Bronchial epithelial cell (primary cell): ENCODE results near the gene GAA. TPM values are rescaled to one million over a fixed set of nuclear protein-coding genes. Genes with fewer than 3 reads are reported as not detected.

Source experiments
- DNase-seq: peaks from one replicate; pipeline ENCODE4 v3.0.0-alpha.2; 2010; ENCODE audit warnings: low read depth
- FAIRE-seq: peaks from 2 replicates; lab custom pipeline; 2011; peaks lifted over from hg19 to GRCh38; lab: Jason Lieb, UNC
- H3K27me3 ChIP-seq: 2 replicates; pipeline ENCODE4 v1.5.1; 2011; ENCODE audit warnings: low read length; ENCODE audit not compliant: control insufficient read depth, insufficient read depth
- H3K36me3 ChIP-seq: 2 replicates; pipeline ENCODE4 v1.5.1; 2011; ENCODE audit warnings: low read length; ENCODE audit not compliant: control insufficient read depth, insufficient read depth
- H3K4me3 ChIP-seq: 2 replicates; pipeline ENCODE4 v1.5.1; 2011; ENCODE audit warnings: mild to moderate bottlenecking, low read depth, low read length, control low read depth
- CTCF ChIP-seq: IDR thresholded peaks from 2 replicates; pipeline ENCODE4 v1.5.1; 2011; ENCODE audit warnings: mild to moderate bottlenecking, moderate library complexity, low read length, control low read depth, inconsistent platforms; ENCODE audit not compliant: insufficient read depth, severe bottlenecking
- total RNA-seq: library from RNA; depleted of rRNA; stranded (reverse); fragments of >200 nt; gene quantifications from 2 replicates; pipeline ENCODE4 v1.2.1, GENCODE V29; 2014

Gene GAA
- total RNA-seq, 1 donor from 2014 or later: 21.1 TPM

DNA sequence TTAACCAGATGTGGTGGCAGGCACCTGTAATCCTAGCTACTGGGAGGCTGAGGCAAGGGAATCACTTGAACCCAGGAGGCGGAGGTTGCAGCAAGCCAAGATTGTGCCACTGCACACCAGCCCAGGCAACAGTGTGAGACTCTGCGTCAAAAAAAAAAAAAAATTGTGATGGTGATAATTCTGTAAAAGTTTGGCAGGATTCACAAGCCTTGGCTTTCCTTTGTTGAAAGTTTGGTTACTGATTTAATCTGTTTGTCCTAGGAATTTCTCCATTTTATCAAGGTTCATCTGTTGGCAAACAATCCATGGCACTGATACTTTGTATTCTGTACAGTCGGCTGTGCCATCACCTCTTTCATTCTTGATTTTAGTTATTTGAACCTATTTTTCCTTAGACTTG lies 29.6 kb downstream of the GAA start:
- no peak overlapping the region for H3K4me3 ChIP-seq
- FAIRE-seq: no peak

DNA sequence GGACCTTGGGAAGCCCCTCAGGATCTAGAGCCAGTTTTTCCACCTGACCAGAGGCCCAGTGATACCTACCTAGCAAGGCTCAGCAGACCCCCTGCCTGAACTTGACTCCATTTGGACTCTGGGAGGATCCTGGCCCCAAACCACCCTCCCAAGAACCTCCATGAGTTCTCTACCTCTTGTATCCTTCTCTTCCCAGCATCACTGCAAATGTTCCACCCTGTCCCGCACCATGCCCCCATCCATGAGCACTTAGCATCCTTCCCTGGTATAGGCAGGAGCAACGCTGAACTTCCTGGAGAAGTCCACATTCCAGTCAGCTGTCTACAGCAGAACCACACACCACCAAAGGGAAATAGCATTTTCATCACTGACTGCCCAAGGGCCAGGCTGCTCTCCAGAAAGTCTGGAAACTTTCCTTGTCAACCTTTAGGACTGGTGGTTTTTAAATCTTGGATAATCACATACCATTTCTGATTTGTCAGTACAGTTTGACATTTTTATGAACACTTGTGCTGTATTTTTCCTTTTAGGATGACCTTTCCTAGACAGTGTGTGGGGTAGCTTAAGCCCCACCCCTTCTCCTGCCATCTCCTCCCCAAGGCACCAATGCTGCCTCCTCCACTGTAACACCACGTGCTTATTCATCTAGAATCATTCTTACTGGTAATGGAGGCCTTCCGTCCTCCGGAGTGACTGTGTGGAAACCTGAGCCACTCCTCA lies 31.7 kb downstream of the GAA start:
- FAIRE-seq: no peak
- no peak for DNase-seq

More for the DNA sequence above, 29.6 kb downstream of the GAA start:
- H3K27me3 ChIP-seq: no peaks in the 10 kb centered on the region
- peaks cover 4% of the 10 kb centered on the region for H3K36me3 ChIP-seq
- no peak for DNase-seq
- no peak for TF ChIP-seq CTCF

DNA sequence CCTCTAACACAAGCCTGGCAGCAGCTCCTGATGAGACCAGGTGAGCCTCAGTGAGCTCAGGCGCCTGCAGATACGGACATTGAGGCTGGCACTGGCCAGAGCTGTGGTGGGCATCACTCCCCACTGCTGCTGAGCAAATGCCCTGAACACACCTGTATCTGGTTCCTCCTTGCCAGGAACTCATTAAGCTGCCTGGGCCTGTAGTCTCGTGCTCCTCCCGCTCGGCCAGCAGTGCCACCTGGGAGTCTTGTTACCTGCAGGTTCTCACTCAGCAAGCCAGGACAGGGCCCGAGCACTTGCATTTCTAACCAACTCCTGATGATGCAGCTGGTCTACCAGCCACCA lies 32.2 kb downstream of the GAA start:
- FAIRE-seq (no peak), DNase-seq (peak; percentile 28)
- Histone ChIP-seq H3K36me3 (peaks cover 20% of the 10 kb centered on the region), H3K4me3 (no peak overlapping the region), H3K27me3 (no peaks in the 10 kb centered on the region)
- no peak for TF ChIP-seq CTCF

More for the DNA sequence above, 31.7 kb downstream of the GAA start:
- H3K4me3 ChIP-seq: no peak overlapping the region
- no peak for TF ChIP-seq CTCF
- no peaks in the 10 kb centered on the region for H3K27me3 ChIP-seq
- H3K36me3 ChIP-seq: peaks cover 18% of the 10 kb centered on the region

DNA sequence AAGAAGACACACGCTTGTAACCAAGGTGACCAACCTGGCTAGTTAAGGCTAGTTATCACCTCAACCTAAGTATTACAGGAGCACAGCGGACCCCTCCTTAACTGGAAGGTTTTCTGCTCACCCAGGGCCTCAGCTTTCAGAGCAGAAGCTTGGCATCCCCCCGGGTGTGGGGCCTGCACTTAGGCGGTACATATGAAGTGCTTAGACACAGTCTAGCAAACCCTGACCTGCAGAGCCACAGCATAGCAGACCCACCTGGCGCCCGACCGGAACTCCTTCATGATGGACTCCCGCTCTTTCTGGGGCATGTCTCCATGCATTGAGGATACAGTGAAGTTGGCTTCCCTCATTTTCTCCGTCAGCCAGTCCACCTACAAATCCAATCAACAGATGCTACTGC lies 35.8 kb downstream of the GAA start:
- no peak for DNase-seq

GRCh38 chr17:80138856-80139426 lies 37.6 kb downstream of the GAA start:
- peaks cover 36% of the 10 kb centered on the region for H3K36me3 ChIP-seq
- no peak for FAIRE-seq
- TF ChIP-seq CTCF: no peak

More for the DNA sequence above, 35.8 kb downstream of the GAA start:
- TF ChIP-seq CTCF: no peak
- FAIRE-seq: no peak
- H3K36me3 ChIP-seq: peaks cover 31% of the 10 kb centered on the region
- H3K27me3 ChIP-seq: no peaks in the 10 kb centered on the region
- no peak overlapping the region for H3K4me3 ChIP-seq

More at GRCh38 chr17:80138856-80139426, 37.6 kb downstream of the GAA start:
- no peaks in the 10 kb centered on the region for H3K27me3 ChIP-seq
- no peak overlapping the region for H3K4me3 ChIP-seq
- no peak for DNase-seq
